Measurements from ENCODE around the gene SCN5A. TPM values are rescaled to one million over a fixed set of nuclear protein-coding genes. Genes with fewer than 3 reads are reported as not detected.

SCN5A gene
- total and polyA plus RNA-seq, 2 of the 13 experiments (the other 11 are each of a cell fraction or from before 2014, with no cell fraction given): 0.22 TPM; not detected in 1

DNA sequence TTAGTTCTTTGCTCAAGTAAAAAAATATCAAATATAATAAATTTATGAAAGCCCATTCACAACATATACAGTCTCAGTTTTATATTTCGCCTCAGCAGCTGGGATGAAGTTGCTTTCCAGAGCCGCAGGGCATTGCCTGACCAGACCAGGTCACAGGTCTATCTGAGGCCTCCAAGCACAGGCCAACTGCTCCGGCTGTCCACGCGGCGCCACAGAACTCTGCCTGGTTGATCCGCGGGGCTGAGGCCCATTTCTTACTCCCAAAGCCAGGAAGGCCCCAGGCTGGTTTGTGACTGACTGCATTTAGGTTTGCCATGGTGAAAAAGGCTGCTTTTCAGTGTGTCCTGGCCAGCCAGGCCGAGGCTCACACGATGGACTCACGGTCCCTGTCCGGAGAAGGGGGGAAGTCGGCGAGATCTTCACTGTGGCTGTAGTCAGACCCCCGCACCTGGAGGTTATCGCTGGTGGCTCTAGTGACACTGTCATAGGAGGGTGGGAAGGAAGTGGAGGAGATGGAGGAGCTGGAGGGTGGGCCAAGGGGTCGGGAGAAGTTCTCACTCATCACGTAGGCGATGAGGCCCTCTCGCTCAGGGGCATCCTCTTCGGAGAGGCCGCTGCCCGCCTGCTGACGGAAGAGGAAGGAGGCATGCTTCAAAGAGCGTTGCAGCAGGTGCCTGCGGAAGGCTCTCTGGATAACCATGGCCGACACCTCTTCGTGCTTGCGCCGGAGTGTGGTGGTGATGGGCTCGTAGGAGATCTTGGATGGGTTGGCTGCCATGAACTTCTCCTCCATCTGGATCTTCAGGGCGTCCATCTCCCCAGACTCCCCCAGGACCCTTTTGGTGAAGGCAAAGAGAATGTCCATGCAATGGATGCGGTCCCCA lies 99.3 kb downstream of the SCN5A start:
- no TSS peak for BruUV-seq (replicated peaks)
- intact Hi-C loops (cut with micrococcal nuclease; ENCODE audit: unreplicated experiment) (no loop called here), in situ Hi-C loops (cut with HindIII; ENCODE audit: extremely low pct_ligation_motif_present, low pct_unique_long_range_greater_than_20kb) (no loop called here)
- Histone ChIP-seq H3K4me3 (replicated peaks in 1 of 3; ENCODE audit: insufficient read depth in 1 of 3, low read depth in 2 of 3, low read length in 3 of 3) (no peak overlapping the region), H3K27me3 (ENCODE audit: control insufficient read depth in 1 of 2, insufficient read depth in 2 of 2, low read length in 2 of 2) (peaks cover 2 to 50% of the 10 kb centered on the region in 2 experiments; a peak in 4 of 5 replicates), H3K4me1 (ENCODE audit: insufficient read depth, low read length) (no peaks in the 10 kb centered on the region), H2AFZ (ENCODE audit: low read length) (no peak overlapping the region), H3K9ac (ENCODE audit: insufficient read depth, low read depth, low read length) (no peak overlapping the region), H3K9me3 (ENCODE audit: low read length) (no peaks in the 10 kb centered on the region), H3K27ac (ENCODE audit: extremely low read length, insufficient read depth, low read length) (no peak overlapping the region), H4K20me1 (ENCODE audit: insufficient read depth, low read length) (no peaks in the 10 kb centered on the region), H3K36me3 (replicated peaks in 1 of 2; ENCODE audit: control insufficient read depth in 1 of 2, insufficient read depth in 2 of 2, low read length in 2 of 2) (no peaks in the 10 kb centered on the region), H3K4me2 (ENCODE audit: low read depth, low read length) (no peak overlapping the region), H3K79me2 (ENCODE audit: insufficient read depth, low read length) (no peaks in the 10 kb centered on the region)
- CTCF ChIA-PET (ENCODE audit: low intra/inter-chr PET ratio, low total read pairs): no interaction called here
- no peak for ATAC-seq
- TF ChIP-seq SNRNP70 (IDR thresholded peaks at IDR 0.05; ENCODE audit: low read depth, low read length): no peak
- TF ChIP-seq, protein P1, sequence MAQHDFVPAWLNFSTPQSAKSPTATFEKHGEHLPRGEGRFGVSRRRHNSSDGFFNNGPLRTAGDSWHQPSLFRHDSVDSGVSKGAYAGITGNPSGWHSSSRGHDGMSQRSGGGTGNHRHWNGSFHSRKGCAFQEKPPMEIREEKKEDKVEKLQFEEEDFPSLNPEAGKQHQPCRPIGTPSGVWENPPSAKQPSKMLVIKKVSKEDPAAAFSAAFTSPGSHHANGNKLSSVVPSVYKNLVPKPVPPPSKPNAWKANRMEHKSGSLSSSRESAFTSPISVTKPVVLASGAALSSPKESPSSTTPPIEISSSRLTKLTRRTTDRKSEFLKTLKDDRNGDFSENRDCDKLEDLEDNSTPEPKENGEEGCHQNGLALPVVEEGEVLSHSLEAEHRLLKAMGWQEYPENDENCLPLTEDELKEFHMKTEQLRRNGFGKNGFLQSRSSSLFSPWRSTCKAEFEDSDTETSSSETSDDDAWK (CRISPR knock-in tag; IDR thresholded peaks at IDR 0.05): no peak
- no peak for TF ChIP-seq MXI1 (IDR thresholded peaks at IDR 0.05; ENCODE audit: borderline replicate concordance, low read depth, low read length)
- TF ChIP-seq, protein P2, sequence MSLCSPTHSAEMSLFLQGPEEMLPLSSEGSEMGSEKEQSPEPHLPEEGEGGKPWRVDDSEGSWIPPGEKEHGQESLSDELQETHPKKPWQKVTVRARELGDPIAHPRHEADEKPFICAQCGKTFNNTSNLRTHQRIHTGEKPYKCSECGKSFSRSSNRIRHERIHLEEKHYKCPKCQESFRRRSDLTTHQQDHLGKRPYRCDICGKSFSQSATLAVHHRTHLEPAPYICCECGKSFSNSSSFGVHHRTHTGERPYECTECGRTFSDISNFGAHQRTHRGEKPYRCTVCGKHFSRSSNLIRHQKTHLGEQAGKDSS (CRISPR knock-in tag; IDR thresholded peaks at IDR 0.05; ENCODE audit: borderline replicate concordance, low read depth): no peak
- TF ChIP-seq, protein P3, sequence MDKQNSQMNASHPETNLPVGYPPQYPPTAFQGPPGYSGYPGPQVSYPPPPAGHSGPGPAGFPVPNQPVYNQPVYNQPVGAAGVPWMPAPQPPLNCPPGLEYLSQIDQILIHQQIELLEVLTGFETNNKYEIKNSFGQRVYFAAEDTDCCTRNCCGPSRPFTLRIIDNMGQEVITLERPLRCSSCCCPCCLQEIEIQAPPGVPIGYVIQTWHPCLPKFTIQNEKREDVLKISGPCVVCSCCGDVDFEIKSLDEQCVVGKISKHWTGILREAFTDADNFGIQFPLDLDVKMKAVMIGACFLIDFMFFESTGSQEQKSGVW (CRISPR knock-in tag; IDR thresholded peaks at IDR 0.05; ENCODE audit: borderline replicate concordance): no peak
- TF ChIP-seq ZBTB7A (CRISPR knock-in tag; IDR thresholded peaks at IDR 0.05): no peak
- TF ChIP-seq, protein P4, sequence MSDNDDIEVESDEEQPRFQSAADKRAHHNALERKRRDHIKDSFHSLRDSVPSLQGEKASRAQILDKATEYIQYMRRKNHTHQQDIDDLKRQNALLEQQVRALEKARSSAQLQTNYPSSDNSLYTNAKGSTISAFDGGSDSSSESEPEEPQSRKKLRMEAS (IDR thresholded peaks at IDR 0.05): no peak
- no peak for TF ChIP-seq FOXO1 (CRISPR knock-in tag; IDR thresholded peaks at IDR 0.05)
- TF ChIP-seq, protein P5, sequence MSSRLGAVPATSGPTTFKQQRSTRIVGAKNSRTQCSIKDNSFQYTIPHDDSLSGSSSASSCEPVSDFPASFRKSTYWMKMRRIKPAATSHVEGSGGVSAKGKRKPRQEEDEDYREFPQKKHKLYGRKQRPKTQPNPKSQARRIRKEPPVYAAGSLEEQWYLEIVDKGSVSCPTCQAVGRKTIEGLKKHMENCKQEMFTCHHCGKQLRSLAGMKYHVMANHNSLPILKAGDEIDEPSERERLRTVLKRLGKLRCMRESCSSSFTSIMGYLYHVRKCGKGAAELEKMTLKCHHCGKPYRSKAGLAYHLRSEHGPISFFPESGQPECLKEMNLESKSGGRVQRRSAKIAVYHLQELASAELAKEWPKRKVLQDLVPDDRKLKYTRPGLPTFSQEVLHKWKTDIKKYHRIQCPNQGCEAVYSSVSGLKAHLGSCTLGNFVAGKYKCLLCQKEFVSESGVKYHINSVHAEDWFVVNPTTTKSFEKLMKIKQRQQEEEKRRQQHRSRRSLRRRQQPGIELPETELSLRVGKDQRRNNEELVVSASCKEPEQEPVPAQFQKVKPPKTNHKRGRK (CRISPR knock-in tag; IDR thresholded peaks at IDR 0.05): no peak
- no peak for TF ChIP-seq ADNP (CRISPR knock-in tag; IDR thresholded peaks at IDR 0.05)
- TF ChIP-seq FLYWCH1 (CRISPR knock-in tag; IDR thresholded peaks at IDR 0.05): no peak
- TF ChIP-seq SYNCRIP (IDR thresholded peaks at IDR 0.05; ENCODE audit: insufficient read depth, low read depth, low read length): no peak
- TF ChIP-seq, protein P6, sequence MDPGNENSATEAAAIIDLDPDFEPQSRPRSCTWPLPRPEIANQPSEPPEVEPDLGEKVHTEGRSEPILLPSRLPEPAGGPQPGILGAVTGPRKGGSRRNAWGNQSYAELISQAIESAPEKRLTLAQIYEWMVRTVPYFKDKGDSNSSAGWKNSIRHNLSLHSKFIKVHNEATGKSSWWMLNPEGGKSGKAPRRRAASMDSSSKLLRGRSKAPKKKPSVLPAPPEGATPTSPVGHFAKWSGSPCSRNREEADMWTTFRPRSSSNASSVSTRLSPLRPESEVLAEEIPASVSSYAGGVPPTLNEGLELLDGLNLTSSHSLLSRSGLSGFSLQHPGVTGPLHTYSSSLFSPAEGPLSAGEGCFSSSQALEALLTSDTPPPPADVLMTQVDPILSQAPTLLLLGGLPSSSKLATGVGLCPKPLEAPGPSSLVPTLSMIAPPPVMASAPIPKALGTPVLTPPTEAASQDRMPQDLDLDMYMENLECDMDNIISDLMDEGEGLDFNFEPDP (CRISPR knock-in tag; conservative IDR thresholded peaks at IDR 0.05): no peak
- no peak for TF ChIP-seq NFE2L1 (CRISPR knock-in tag; IDR thresholded peaks at IDR 0.05; ENCODE audit: borderline replicate concordance)
- no peak for TF ChIP-seq ZMYM3 (CRISPR knock-in tag; IDR thresholded peaks at IDR 0.05)
- TF ChIP-seq GATAD1 (CRISPR knock-in tag; IDR thresholded peaks at IDR 0.05): no peak
- no peak for DNase-seq (ENCODE audit: low spot score)
- no peak for FAIRE-seq
- 63% methylated on average over 29 of the region's 33 CpGs for WGBS (ENCODE audit: low lambda C conversion rate)
- POLR2A ChIA-PET: no interaction called here
